ENCODE measurements around the gene CMA1.

DNA sequence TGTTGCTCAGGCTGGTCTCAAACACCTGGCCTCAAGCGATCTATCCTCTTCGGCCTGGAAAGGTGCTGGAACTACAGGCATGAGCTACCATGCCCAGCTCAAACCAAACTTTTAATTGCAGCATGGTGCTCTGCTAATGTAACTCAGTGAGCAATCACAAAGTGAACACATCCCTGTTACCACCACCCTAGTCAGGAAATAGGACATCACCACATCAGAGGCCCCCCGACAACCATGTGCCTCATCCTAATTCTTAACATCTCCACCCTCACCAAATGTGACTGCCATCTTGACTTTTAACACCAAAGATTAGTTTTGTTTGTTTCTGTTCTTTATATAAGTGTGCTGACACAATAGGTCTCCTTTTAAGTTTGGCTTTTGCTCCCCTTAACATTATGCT lies 42.7 kb downstream of the CMA1 start:
- TF ChIP-seq, protein P1, sequence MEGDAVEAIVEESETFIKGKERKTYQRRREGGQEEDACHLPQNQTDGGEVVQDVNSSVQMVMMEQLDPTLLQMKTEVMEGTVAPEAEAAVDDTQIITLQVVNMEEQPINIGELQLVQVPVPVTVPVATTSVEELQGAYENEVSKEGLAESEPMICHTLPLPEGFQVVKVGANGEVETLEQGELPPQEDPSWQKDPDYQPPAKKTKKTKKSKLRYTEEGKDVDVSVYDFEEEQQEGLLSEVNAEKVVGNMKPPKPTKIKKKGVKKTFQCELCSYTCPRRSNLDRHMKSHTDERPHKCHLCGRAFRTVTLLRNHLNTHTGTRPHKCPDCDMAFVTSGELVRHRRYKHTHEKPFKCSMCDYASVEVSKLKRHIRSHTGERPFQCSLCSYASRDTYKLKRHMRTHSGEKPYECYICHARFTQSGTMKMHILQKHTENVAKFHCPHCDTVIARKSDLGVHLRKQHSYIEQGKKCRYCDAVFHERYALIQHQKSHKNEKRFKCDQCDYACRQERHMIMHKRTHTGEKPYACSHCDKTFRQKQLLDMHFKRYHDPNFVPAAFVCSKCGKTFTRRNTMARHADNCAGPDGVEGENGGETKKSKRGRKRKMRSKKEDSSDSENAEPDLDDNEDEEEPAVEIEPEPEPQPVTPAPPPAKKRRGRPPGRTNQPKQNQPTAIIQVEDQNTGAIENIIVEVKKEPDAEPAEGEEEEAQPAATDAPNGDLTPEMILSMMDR (optimal IDR thresholded peaks at IDR 0.05 in 1 of 3, IDR thresholded peaks at IDR 0.05 in 1 of 3, conservative IDR thresholded peaks at IDR 0.05 in 1 of 3; ENCODE audit: extremely low read depth in 1 of 3, insufficient read depth in 2 of 3, low read length in 3 of 3) = no peak
- TF ChIP-seq EZH2 (IDR thresholded peaks at IDR 0.05; ENCODE audit: low read length) = no peak

All from keratinocyte (primary cell).